WERI-Rb-1 (cell line): ENCODE measurements around the gene CHD3.

ENCODE experiments used
- DNase-seq: peaks from one replicate; pipeline ENCODE4 v3.0.0-alpha.2; 2020
- H3K27ac ChIP-seq: fragments of 250-450 bp; sonication (Bioruptor Pico); 2 replicates; pipeline ENCODE4 v1.5.1; 2020; ENCODE audit warnings: mild to moderate bottlenecking, moderate library complexity
- H3K27me3 ChIP-seq: fragments of 250-450 bp; sonication (Bioruptor Pico); 2 replicates; pipeline ENCODE4 v1.5.1; 2021; ENCODE audit warnings: mild to moderate bottlenecking, low read depth, moderate library complexity; ENCODE audit not compliant: insufficient read depth, severe bottlenecking
- H3K36me3 ChIP-seq: fragments of 250-450 bp; sonication (Bioruptor Pico); 2 replicates; pipeline ENCODE4 v1.5.1; 2020; ENCODE audit warnings: mild to moderate bottlenecking, moderate library complexity
- H3K4me3 ChIP-seq: 2 replicates; pipeline ENCODE4 v1.5.1; 2011; ENCODE audit warnings: low read depth, mild to moderate bottlenecking, control low read depth, low read length
- H3K9me3 ChIP-seq: fragments of 250-450 bp; sonication (Bioruptor Pico); 2 replicates; pipeline ENCODE4 v1.5.1; 2021; ENCODE audit warnings: mild to moderate bottlenecking, moderate library complexity; ENCODE audit not compliant: severe bottlenecking
- TF ChIP-seq, protein P1 (sequence below): IDR thresholded peaks from 2 replicates; pipeline ENCODE4 v1.5.1; 2011; ENCODE audit warnings: low read depth, mild to moderate bottlenecking, control low read depth, inconsistent platforms, low read length

The CHD3 gene

DNA sequence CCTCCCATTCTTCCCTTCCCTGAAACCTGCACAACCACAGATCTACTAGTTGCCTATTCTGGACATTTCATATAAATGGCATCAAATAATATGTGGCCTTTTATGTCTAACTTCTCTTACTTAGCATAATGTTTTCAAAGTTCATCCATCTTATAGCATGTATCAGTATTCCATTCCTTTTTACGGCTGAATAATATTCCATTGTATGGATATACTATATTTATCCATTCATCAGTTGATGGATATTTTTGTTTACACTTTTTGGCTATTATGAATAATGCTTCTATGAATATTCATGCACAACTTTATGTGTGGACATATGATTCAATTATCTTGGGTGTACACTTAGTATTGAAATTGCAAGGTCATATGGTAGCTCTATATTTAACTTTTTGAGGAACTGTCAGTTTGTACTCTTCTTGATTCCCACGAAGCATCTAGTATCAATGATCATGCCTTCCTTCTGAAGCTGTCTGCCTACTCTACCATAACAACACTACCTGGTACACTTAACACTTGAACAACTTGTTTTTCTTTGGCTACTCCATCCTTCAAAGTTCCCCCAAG, 12.7 kb upstream of the CHD3 start:
- no peaks in the 10 kb centered on the region for H3K27me3 ChIP-seq

DNA sequence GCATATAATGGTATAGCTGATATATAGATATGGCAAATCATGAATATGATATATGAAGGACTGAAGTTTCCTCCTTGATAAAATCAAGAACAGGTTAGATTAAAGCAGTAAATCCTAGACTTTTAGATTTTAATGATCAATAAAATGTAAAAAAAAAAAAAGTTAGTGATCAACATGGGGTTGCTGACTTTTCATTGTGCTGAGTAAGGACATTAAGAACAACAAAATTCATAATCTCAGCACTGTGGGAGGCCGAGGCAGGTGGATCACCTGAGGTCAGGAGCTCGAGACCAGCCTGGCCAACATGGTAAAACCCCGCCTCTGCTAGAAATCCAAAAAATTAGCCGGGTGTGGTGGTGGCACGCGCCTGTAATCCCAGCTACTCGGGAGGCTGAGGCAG, 10.4 kb upstream of the CHD3 start:
- Histone ChIP-seq H3K27ac (no peak overlapping the region), H3K36me3 (peaks cover 41% of the 10 kb centered on the region), H3K9me3 (no peaks in the 10 kb centered on the region), H3K4me3 (no peak overlapping the region), H3K27me3 (no peaks in the 10 kb centered on the region)
- TF ChIP-seq, protein P1, sequence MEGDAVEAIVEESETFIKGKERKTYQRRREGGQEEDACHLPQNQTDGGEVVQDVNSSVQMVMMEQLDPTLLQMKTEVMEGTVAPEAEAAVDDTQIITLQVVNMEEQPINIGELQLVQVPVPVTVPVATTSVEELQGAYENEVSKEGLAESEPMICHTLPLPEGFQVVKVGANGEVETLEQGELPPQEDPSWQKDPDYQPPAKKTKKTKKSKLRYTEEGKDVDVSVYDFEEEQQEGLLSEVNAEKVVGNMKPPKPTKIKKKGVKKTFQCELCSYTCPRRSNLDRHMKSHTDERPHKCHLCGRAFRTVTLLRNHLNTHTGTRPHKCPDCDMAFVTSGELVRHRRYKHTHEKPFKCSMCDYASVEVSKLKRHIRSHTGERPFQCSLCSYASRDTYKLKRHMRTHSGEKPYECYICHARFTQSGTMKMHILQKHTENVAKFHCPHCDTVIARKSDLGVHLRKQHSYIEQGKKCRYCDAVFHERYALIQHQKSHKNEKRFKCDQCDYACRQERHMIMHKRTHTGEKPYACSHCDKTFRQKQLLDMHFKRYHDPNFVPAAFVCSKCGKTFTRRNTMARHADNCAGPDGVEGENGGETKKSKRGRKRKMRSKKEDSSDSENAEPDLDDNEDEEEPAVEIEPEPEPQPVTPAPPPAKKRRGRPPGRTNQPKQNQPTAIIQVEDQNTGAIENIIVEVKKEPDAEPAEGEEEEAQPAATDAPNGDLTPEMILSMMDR = no peak
- DNase-seq = no peak

More for the DNA sequence above, 12.7 kb upstream of the CHD3 start:
- TF ChIP-seq, protein P1 = no peak
- peaks cover 54% of the 10 kb centered on the region for H3K36me3 ChIP-seq
- no peak overlapping the region for H3K27ac ChIP-seq
- no peak overlapping the region for H3K4me3 ChIP-seq
- no peaks in the 10 kb centered on the region for H3K9me3 ChIP-seq
- DNase-seq = no peak

DNA sequence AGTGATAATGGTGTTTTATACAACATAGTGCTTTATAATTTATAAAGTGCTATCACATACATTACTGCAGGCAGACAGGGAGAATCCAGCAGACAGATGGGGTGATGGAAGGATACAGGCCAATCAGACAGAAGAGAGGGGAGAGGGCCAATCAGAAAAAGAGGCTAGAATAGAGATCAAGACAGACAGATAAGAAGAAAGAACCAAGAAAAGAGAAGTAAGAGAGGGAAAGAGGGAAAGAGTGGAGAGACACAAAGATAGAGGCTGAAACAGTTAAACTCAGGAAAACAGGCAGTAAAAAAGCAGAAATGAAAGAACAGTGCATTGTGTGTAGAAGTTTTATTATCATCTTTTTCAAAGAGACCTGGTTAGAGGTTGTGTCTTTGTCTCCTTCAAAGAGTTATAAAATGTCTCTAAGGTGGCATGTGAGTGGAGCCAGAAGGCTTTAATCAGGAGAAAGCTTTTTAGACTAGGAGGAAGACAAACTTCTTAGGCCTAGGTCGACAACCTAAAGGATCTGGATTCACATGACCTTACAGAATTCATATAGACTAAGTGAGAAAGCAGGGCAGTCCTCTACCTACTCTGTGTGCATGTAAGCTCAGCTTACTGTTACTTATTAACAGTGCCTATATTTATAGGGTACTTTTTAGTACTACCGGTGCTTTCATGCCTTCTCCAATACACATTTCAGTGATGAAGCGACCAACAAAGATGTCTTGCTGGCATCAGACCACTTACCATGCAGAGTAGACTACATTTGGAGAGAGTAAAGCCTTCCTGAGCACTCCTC, 8.3 kb upstream of the CHD3 start:
- Histone ChIP-seq H3K36me3 (peaks cover 37% of the 10 kb centered on the region), H3K9me3 (no peaks in the 10 kb centered on the region), H3K27ac (no peak overlapping the region), H3K4me3 (no peak overlapping the region), H3K27me3 (no peaks in the 10 kb centered on the region)
- no peak for DNase-seq
- TF ChIP-seq, protein P1 = no peak

DNA sequence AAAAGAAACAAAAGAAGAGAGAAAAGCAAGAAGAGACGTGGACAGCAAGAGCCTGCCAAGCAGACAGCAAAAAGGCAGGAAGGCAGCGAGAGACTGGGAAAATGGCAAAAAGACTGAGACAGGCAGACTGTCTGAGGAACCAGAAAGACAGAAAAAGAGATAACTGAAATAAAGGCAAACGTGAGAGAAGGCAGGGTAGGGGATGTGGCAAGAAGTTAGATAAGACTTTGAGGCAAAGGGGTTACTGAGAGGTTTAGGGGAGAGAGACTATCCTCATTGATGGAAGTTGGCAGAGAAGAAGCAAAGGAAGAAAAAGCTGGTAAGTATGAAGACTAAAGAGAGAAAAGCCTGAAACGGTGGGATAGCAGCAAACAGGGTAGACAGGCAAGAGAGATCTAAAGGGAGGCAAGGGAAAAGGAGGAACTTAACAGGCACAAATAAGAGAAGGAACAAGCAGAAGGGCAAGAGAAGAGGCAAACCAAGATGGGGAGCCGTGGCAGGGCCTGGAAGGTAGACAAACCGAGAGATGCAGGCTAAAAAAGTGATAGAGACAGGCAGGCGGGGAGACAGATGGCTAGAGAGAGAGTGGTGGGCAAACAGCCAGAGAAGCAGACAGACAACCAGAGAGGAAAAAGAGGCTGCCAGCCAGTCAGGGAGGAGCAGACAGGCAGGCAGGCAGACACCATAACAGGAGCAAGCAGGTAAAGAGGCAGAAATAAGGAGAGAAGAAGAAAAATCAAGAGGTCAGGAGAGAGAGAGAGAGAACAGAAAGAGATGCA, 7.1 kb upstream of the CHD3 start:
- Histone ChIP-seq H3K36me3 (peaks cover 30% of the 10 kb centered on the region), H3K4me3 (no peak overlapping the region), H3K27me3 (no peaks in the 10 kb centered on the region), H3K9me3 (no peaks in the 10 kb centered on the region), H3K27ac (no peak overlapping the region)
- TF ChIP-seq, protein P1 = no peak
- no peak for DNase-seq

DNA sequence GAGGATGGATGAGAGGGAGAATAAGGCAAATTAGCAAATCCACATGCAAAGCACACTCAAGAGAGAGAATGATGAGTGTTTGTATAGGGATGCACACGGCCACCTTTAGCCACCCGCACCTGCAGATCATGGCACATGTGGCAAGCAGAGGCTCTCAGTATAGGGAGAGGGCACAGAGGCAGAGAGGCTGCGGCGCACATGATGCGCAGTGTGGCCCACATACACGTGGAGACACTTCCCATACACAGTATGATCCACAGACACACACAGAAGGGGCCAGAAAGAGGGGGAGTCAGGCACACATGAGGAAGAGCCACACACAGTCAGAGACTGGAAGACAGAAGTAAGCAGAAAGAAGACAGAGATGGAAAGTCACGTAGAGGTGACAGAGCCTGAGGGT, 6.5 kb upstream of the CHD3 start:
- peaks cover 24% of the 10 kb centered on the region for H3K36me3 ChIP-seq
- no peak for DNase-seq
- H3K27me3 ChIP-seq = no peaks in the 10 kb centered on the region
- TF ChIP-seq, protein P1 = no peak
- no peak overlapping the region for H3K4me3 ChIP-seq
- no peaks in the 10 kb centered on the region for H3K9me3 ChIP-seq
- H3K27ac ChIP-seq = no peak overlapping the region
